Stimulated activated CD4-positive, alpha-beta T cell treated with anti-CD3 and anti-CD28 coated beads, Interleukin-2, amount 100 ng/mL, for 4 hours (primary cell): ENCODE results near the gene HRH2.

ENCODE experiments used
- DNase-seq: peaks from one replicate; pipeline ENCODE4 v3.0.0-alpha.2; 2020; ENCODE audit warnings: low read depth

The HRH2 gene

GRCh38 chr5:175677571-175677970, 19.7 kb downstream of the HRH2 start:
- no peak for DNase-seq

- no peak for DNase-seq
Observed at GRCh38 chr5:175678074-175678473, 20.2 kb downstream of the HRH2 start.

GRCh38 chr5:175679411-175679810, 21.5 kb downstream of the HRH2 start:
- DNase-seq, result no peak

GRCh38 chr5:175680020-175680419, 22.1 kb downstream of the HRH2 start:
- DNase-seq, result no peak

- no peak for DNase-seq
Observed at GRCh38 chr5:175680463-175680862, 22.6 kb downstream of the HRH2 start.

- no peak for DNase-seq
Observed at GRCh38 chr5:175681045-175681967, 23.4 kb downstream of the HRH2 start.

GRCh38 chr5:175681968-175682340, 24.1 kb downstream of the HRH2 start:
- DNase-seq, result no peak

- no peak for DNase-seq
Observed at GRCh38 chr5:175682664-175683063, 24.8 kb downstream of the HRH2 start.

- DNase-seq, result no peak
Observed at GRCh38 chr5:175683231-175683630, 25.4 kb downstream of the HRH2 start.

GRCh38 chr5:175683921-175684320, 26.1 kb downstream of the HRH2 start:
- no peak for DNase-seq

- no peak for DNase-seq
Observed at GRCh38 chr5:175684931-175685330, 27.1 kb downstream of the HRH2 start.

GRCh38 chr5:175685701-175686350, 28.0 kb downstream of the HRH2 start:
- DNase-seq, result no peak

GRCh38 chr5:175686396-175686795, 28.5 kb downstream of the HRH2 start:
- no peak for DNase-seq

GRCh38 chr5:175686826-175687225, 29.0 kb downstream of the HRH2 start:
- no peak for DNase-seq

- DNase-seq, result no peak
Observed at GRCh38 chr5:175687231-175687701, 29.4 kb downstream of the HRH2 start.

- DNase-seq, result no peak
Observed at GRCh38 chr5:175688352-175689146, 30.7 kb downstream of the HRH2 start.

- no peak for DNase-seq
Observed at GRCh38 chr5:175689147-175689991, 31.5 kb downstream of the HRH2 start.

- no peak for DNase-seq
Observed at GRCh38 chr5:175690025-175690424, 32.2 kb downstream of the HRH2 start.

- no peak for DNase-seq
Observed at GRCh38 chr5:175690586-175690985, 32.7 kb downstream of the HRH2 start.

GRCh38 chr5:175691761-175692160, 33.9 kb downstream of the HRH2 start:
- no peak for DNase-seq

GRCh38 chr5:175692235-175692995, 34.5 kb downstream of the HRH2 start:
- DNase-seq, result no peak
